Astrocyte (in vitro differentiated cells and primary cell): ENCODE data around the gene CMSS1. TPM values are rescaled to one million over a fixed set of nuclear protein-coding genes. Genes with fewer than 3 reads are reported as not detected.

Experiments used
- DNase-seq: peaks from one replicate; pipeline ENCODE4 v3.0.0-alpha.2; 2010; ENCODE audit warnings: low read depth
- FAIRE-seq: peaks from 2 replicates; lab custom pipeline; 2011; peaks lifted over from hg19 to GRCh38; lab: Jason Lieb, UNC
- H2AFZ ChIP-seq: 2 replicates; pipeline ENCODE4 v1.6.0; 2012; ENCODE audit warnings: low read depth, low read length, inconsistent platforms
- H3K27ac ChIP-seq: 2 replicates; pipeline ENCODE4 v1.5.1; 2011; ENCODE audit warnings: low read depth, low read length, inconsistent platforms
- H3K27me3 ChIP-seq: 2 replicates; pipeline ENCODE4 v1.6.0; 2011; ENCODE audit warnings: low read length, inconsistent platforms; ENCODE audit not compliant: insufficient read depth
- H3K36me3 ChIP-seq: 2 replicates; pipeline ENCODE4 v1.5.1; 2011; ENCODE audit warnings: low read length, inconsistent platforms; ENCODE audit not compliant: insufficient read depth
- H3K4me1 ChIP-seq: 2 replicates; pipeline ENCODE4 v1.5.1; 2011; ENCODE audit warnings: low read length, inconsistent platforms; ENCODE audit not compliant: insufficient read depth
- H3K4me2 ChIP-seq: 2 replicates; pipeline ENCODE4 v1.6.0; 2012; ENCODE audit warnings: low read length, inconsistent platforms
- H3K4me3 ChIP-seq: 2 replicates; pipeline ENCODE4 v1.5.1; 2011; ENCODE audit warnings: low read depth, mild to moderate bottlenecking, low read length, inconsistent platforms; ENCODE audit not compliant: insufficient read depth
- H3K79me2 ChIP-seq: 2 replicates; pipeline ENCODE4 v1.6.0; 2012; ENCODE audit warnings: mild to moderate bottlenecking, low read length, inconsistent platforms; ENCODE audit not compliant: insufficient read depth
- H3K9ac ChIP-seq: 2 replicates; pipeline ENCODE4 v1.6.0; 2012; ENCODE audit warnings: mild to moderate bottlenecking, low read length, inconsistent platforms
- H3K9me3 ChIP-seq: 2 replicates; pipeline ENCODE4 v1.5.1; 2012; ENCODE audit warnings: low read depth, mild to moderate bottlenecking, low read length, inconsistent platforms; ENCODE audit not compliant: insufficient read depth
- H4K20me1 ChIP-seq: 2 replicates; pipeline ENCODE4 v1.6.0; 2012; ENCODE audit warnings: low read length, inconsistent platforms; ENCODE audit not compliant: insufficient read depth
- H3K27ac Mint-ChIP-seq: one replicate; pipeline ENCODE4 v1.8.0; 2021; ENCODE audit warnings: mild to moderate bottlenecking, mixed read lengths; ENCODE audit not compliant: unreplicated experiment
- H3K27me3 Mint-ChIP-seq: one replicate; pipeline ENCODE4 v1.8.0; 2021; ENCODE audit warnings: low read depth, mixed read lengths; ENCODE audit not compliant: unreplicated experiment
- H3K36me3 Mint-ChIP-seq: one replicate; pipeline ENCODE4 v1.8.0; 2021; ENCODE audit warnings: low read depth, mixed read lengths; ENCODE audit not compliant: unreplicated experiment
- H3K4me1 Mint-ChIP-seq: one replicate; pipeline ENCODE4 v1.8.0; 2021; ENCODE audit warnings: low read depth, mixed read lengths; ENCODE audit not compliant: unreplicated experiment
- H3K4me3 Mint-ChIP-seq: one replicate; pipeline ENCODE4 v1.8.0; 2021; ENCODE audit warnings: mild to moderate bottlenecking, moderate library complexity, mixed read lengths; ENCODE audit not compliant: unreplicated experiment
- H3K9me3 Mint-ChIP-seq: one replicate; pipeline ENCODE4 v1.8.0; 2021; ENCODE audit warnings: mild to moderate bottlenecking, mixed read lengths; ENCODE audit not compliant: unreplicated experiment
- CTCF ChIP-seq: IDR thresholded peaks from 2 replicates; pipeline ENCODE4 v1.5.1; 2011; ENCODE audit warnings: low read depth, mild to moderate bottlenecking, inconsistent platforms, low read length, moderate library complexity; ENCODE audit not compliant: insufficient read depth
- EZH2 ChIP-seq: IDR thresholded peaks from 2 replicates; pipeline ENCODE4 v1.6.1; 2012; ENCODE audit warnings: mild to moderate bottlenecking, low read length, inconsistent platforms; ENCODE audit not compliant: insufficient read depth
- total RNA-seq: library from RNA; stranded (reverse); gene quantifications from 2 replicates; pipeline ENCODE4 v1.2.1, GENCODE V29; 2021

CMSS1 gene
- total RNA-seq, 1 donor from 2014 or later = 12.5 TPM

GRCh38 chr3:100123112-100123511, 305.4 kb downstream of the CMSS1 start:
- TF ChIP-seq EZH2 (no peak), CTCF (no peak)
- H3K27ac Mint-ChIP-seq = peak overlapping the region; percentile 5
- no peak for DNase-seq

GRCh38 chr3:100124201-100124761, 306.6 kb downstream of the CMSS1 start:
- Histone ChIP-seq H2AFZ (no peak overlapping the region), H3K9ac (no peak overlapping the region), H3K4me1 (peaks cover 5% of the 10 kb centered on the region), H3K79me2 (no peaks in the 10 kb centered on the region), H3K9me3 (no peaks in the 10 kb centered on the region), H3K4me3 (no peak overlapping the region), H3K27ac (no peak overlapping the region), H3K36me3 (no peaks in the 10 kb centered on the region), H3K4me2 (no peak overlapping the region), H4K20me1 (no peaks in the 10 kb centered on the region), H3K27me3 (no peaks in the 10 kb centered on the region)
- DNase-seq = no peak
- H3K27me3 Mint-ChIP-seq = no peaks in the 10 kb centered on the region
- TF ChIP-seq EZH2 (no peak), CTCF (no peak)
- H3K4me3 Mint-ChIP-seq = no peak overlapping the region
- H3K36me3 Mint-ChIP-seq = peaks cover 2% of the 10 kb centered on the region
- FAIRE-seq = no peak
- peaks cover 3% of the 10 kb centered on the region for H3K4me1 Mint-ChIP-seq
- peaks cover 1% of the 10 kb centered on the region for H3K9me3 Mint-ChIP-seq
- H3K27ac Mint-ChIP-seq = no peak overlapping the region

More at GRCh38 chr3:100123112-100123511, 305.4 kb downstream of the CMSS1 start:
- no peak overlapping the region for H2AFZ ChIP-seq
- Mint-ChIP-seq H3K4me3 (no peak overlapping the region), H3K9me3 (peaks cover 1% of the 10 kb centered on the region), H3K36me3 (peaks cover 2% of the 10 kb centered on the region), H3K4me1 (peaks cover 3% of the 10 kb centered on the region), H3K27me3 (no peaks in the 10 kb centered on the region)
- FAIRE-seq = no peak
- H3K36me3 ChIP-seq = no peaks in the 10 kb centered on the region
- H3K79me2 ChIP-seq = no peaks in the 10 kb centered on the region
- no peak overlapping the region for H3K4me2 ChIP-seq
- no peak overlapping the region for H3K4me3 ChIP-seq
- H3K27me3 ChIP-seq = no peaks in the 10 kb centered on the region
- no peak overlapping the region for H3K27ac ChIP-seq
- H3K9ac ChIP-seq = no peak overlapping the region
- no peaks in the 10 kb centered on the region for H3K9me3 ChIP-seq
- H4K20me1 ChIP-seq = no peaks in the 10 kb centered on the region
- peaks cover 5% of the 10 kb centered on the region for H3K4me1 ChIP-seq

- peaks cover 3% of the 10 kb centered on the region for H3K4me1 Mint-ChIP-seq
- no peak overlapping the region for H3K9ac ChIP-seq
- no peaks in the 10 kb centered on the region for H3K27me3 Mint-ChIP-seq
- no peak overlapping the region for H3K27ac ChIP-seq
- no peaks in the 10 kb centered on the region for H4K20me1 ChIP-seq
- no peaks in the 10 kb centered on the region for H3K36me3 ChIP-seq
- FAIRE-seq (no peak), DNase-seq (no peak)
- H3K4me1 ChIP-seq = peaks cover 5% of the 10 kb centered on the region
- peaks cover 2% of the 10 kb centered on the region for H3K36me3 Mint-ChIP-seq
- H2AFZ ChIP-seq = no peak overlapping the region
- H3K4me3 Mint-ChIP-seq = no peak overlapping the region
- peaks cover 1% of the 10 kb centered on the region for H3K9me3 Mint-ChIP-seq
- no peaks in the 10 kb centered on the region for H3K27me3 ChIP-seq
- TF ChIP-seq CTCF (no peak), EZH2 (no peak)
- no peaks in the 10 kb centered on the region for H3K9me3 ChIP-seq
- H3K4me2 ChIP-seq = no peak overlapping the region
- no peak overlapping the region for H3K27ac Mint-ChIP-seq
- H3K79me2 ChIP-seq = no peaks in the 10 kb centered on the region
- no peak overlapping the region for H3K4me3 ChIP-seq
Measured at GRCh38 chr3:100125161-100125938, 307.7 kb downstream of the CMSS1 start.
